ENCODE measurements around the gene MLPH.

Gene MLPH

DNA sequence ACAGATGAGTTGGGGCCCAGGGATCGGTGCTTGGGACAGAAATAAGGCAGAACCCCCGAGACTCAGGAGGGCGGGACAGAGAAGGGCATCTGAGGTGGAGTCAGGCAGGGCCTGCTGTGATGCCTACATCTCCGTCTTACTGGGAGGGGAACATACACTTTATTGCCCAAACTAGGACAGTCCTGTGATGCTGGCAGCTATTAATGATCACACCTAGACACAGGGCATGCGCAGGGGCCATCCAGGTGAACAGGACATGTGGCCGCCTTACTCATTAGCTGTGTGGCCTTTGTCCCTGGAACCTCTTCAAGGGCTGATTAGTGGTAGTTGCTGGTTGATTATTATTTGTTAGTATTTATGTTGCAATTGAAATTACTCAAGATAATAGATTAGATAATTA lies 33.2 kb downstream of the MLPH start:
- DNase-seq (ENCODE audit: low spot score) = no peak

DNA sequence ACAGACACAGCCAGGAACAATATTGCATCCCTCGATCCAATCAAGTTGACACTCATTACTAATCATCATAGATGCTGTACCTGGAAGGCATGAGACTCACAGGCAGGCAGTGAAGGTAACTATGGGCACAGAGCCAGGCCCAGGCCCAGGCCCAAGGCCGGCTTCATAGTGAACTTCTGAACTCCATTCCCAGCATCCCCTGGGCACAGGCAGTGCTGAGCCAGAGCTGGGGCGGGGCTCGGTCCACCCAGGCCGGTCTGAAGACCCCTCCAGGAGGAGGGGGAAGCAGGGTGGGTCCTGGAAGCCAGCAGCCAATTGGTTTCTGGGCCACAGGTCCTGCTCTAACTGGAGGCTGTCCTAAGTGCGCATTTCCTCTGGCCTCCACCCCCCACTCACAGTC lies 37.6 kb downstream of the MLPH start:
- no peak for DNase-seq (ENCODE audit: low spot score)

DNA sequence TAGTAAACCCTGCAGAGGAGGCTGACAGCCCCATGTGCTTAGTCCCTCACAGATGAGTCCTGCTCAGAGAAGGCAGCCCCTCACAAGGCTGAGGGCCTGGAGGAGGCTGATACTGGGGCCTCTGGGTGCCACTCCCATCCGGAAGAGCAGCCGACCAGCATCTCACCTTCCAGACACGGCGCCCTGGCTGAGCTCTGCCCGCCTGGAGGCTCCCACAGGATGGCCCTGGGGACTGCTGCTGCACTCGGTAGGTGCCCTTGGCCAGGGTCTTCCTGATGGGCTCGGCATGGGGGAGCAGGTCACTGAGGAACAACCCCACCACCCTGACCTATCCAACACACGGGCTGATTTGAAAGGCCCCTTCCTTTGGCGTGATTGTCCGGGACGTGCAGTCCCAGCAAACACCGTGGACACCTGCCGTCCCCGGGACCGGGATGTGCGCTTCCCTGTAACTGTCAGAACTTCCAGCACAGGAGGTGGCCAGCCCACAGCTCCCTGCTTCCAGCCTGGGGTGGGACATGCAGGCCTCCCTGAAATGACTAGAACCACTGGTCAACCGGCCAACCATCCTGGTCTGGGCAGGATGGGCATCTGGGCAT lies 38.6 kb downstream of the MLPH start:
- no peak for DNase-seq (ENCODE audit: low spot score)

DNA sequence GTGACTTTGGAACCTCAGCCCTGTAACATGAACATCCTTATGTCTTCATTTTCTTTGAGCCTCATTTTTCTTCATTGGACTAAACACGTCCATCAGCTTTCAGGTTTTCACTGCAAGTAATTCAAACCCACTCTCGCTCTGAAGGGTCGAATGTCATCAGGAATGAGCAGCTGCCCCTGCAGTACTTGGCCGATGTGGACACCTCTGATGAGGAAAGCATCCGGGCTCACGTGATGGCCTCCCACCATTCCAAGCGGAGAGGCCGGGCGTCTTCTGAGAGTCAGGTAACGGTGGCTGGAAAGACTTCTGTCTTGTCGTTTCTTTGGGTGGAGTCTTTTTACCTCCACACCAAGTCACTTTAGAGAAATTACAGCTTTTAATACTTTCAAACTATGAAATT lies 40.2 kb downstream of the MLPH start:
- no peak for DNase-seq (ENCODE audit: low spot score)

DNA sequence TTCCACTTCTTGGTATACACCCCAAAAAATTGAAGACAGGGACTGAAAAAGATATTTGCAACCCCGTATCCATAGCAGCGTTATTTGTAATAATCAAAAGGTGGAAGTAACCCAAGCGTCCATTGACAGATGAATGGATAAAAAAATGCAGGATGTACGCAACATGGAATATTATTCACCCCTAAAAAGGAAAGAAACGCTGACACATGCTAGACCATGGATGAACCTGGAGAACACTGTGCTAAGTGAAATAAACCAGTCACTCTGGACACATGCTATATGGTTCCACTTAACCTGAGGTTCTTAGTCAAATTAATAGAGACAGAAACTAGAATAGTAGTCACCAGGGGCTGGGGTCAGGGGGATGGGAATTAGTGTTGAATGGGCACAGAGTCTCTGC lies 40.7 kb downstream of the MLPH start:
- no peak for DNase-seq (ENCODE audit: low spot score)

DNA sequence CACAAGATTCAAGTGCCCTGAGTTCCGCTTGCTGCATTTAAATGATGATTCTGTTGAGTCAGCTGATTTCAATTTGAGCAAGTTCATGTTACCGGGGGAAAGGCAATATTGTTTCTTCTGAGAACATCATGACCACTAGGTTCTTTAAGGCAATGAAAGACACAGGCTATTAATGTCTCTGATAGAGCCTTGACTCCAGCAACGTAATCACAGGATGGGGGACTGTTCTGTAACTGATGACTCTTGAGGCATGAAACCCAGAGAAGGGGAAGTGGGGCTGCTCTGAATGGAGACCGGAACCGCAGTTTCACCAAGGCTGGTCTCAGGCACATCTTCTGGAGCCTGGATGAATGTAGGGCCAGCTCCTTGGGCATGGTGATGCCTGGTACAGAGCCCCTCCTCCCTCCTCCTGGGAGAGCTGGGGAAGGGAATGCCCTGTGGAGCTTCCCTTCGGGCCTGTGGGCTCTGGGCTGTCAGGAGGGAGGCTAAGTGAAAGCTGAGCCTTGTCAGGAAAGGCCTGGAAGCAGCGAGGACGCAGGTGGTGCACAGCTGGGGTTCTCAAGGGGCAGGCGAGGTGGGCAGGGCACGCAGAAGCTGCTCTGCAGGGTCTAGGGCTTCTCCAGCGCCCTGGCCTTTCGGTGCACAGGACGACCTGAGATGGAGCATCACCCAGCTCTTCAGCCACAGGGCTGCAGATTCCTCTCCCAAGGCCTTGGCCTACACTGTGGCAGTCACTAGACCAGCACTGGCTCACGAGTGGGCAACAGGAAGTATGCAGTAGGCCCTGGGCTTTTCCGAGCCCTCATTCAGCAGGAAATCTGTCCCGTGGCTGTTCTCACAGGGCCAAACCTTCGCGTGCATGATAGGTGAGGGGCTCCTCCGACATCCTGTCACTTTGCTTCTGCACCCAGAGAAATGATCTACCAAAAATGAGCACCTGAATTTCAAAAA lies 42.7 kb downstream of the MLPH start:
- no peak for DNase-seq (ENCODE audit: low spot score)

DNA sequence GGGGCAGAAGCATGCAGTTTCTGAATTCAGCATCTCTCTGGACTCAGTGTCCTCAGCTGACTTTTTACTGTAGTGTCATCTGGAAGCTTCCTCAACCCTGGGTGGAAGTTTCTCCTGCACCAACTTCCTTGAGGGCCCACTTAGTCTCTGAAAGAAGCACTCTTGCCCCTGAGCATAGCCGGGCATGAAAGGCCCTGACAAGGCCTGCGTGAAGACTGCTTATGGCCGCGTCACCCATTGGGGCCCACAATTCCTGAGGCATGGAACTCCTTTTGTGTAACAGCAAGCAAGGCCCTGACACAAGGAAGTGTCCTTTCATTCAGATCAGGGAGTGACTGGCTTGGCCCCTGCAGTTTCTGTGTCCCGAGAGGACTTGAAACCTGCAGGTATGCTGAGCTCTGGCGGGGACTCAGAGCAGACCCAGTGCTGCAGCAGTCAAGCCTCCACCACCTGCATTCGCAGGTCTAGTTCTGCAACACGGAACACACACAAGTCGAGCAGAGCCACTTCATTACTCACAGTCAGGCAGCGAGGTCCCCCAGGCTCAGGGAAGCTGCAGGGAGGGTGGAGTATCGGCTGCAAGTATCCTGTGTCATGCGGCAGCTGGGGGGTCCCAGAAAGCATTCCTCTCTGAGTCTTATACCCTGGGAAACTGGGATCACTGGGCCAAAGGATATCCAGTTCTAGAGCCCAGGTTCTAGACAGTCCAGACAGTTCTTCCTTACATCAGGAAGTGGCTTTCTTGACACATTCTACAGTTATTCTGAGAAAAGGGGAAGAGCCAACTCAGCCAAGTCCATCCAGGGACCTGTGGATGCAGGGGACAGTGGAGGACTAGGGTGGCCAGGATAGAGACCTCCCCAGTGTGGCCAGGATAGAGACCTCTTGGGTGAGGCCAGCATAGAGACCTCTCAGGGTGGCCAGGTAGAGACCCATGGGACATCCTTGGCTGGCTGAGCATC lies 43.7 kb downstream of the MLPH start:
- DNase-seq (ENCODE audit: low spot score) = no peak

DNA sequence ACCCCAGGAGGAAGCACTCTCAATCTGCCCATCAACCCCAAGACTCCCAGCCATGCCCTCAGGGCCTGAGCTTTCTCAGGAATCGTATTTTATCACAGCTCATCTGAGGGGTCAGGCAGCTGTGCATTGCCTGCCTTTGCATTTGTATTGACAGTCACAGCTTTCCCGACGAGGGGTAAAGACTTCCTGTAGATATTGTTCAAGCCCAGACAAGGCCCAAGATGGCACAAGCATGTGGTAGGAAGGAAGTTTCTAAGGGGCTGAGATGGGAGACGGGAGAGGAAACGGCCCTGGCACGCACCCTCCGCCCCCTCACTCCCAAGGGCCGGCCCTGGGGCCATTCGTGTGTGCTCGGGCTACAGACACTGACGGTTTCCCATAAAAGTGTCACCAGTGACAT lies 45.1 kb downstream of the MLPH start:
- no peak for DNase-seq (ENCODE audit: low spot score)

DNA sequence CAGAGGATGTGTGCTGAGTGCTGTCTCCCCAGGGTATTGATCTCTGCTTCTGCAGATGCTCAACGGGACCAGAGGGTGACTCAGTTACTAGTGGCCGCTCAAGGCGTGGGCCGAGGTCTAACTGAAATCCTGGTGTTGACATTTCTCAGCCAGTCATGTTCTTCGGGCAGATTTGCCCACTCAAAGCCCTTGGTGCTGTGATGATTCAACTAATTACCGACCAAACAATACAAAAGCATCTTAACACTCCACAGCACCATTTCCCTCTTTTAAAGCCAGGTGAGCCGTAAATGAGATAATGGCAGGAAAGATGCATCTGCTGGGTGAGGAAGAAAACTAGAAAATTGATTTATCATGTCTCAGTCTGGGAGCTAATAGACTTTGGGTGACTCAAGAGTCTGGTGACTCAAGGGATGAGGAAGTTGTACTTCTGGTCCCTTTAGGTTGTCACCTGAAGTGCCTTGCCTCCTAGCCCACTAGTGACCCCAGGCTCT lies 46.7 kb downstream of the MLPH start:
- no peak for DNase-seq (ENCODE audit: low spot score)

DNA sequence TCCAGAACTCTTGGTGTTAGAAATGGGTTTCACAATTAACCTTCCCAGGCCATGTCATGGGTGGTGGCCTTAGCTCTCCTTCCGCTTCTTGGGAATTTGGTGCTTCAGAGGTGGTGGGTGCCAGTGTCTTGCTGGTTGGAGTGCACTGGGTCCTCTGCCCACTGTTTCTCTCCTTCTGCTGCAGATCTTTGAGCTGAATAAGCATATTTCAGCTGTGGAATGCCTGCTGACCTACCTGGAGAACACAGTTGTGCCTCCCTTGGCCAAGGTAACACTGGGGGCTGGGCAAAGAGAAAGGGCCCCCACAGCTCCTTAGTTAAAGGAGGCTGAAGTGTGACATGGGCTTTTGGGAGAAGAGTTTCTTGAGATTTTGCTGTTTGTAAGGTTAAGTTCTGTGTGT lies 47.3 kb downstream of the MLPH start:
- DNase-seq (ENCODE audit: low spot score) = no peak

DNA sequence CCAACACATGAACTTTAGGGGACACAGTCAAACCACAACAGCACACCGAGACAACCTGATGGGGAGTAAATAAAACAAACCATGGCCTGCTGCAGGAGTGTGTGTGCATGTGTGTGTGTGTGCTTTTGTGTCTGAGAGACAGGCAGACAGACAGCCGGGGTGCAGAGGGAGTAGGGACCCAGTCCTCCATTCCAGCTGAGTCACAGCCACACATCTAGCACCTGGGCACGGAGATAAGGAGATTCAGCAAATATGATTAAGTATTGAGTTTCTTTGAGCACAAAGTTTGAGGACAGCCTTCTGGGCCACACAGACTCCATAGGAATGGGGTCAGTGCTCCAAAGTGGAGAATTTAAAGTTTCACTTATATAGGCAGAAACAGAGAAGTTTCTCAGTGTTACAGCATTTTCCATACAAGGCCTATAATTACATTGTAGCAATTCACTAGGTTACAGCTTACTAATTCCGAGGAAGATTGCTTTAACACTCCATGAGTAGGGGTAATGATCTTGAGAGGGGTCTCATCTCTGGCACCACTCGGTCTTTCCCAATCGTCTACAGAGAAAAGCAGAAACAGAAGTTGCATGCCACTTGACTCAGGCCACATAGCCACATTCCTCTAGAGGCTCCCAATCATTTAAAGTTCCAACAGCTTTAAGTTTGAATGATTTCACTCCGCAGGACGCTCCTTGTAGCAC lies 48.5 kb downstream of the MLPH start:
- no peak for DNase-seq (ENCODE audit: low spot score)

DNA sequence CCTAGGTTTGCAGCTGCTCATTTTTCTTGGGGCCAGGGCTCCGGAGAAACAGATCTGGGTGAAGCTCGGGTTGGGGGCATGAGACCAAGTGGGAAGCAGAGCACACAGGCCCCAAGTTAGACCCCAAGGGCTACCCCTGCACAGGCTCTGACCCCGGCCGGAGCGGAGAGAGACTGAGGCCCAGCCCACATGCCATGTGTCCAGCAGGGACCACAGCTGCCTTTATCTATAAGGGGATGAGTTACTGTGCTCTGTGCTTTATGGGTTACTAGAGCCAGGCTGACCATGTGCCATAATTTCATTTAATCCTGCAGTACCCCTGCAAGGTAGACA lies 49.0 kb downstream of the MLPH start:
- no peak for DNase-seq (ENCODE audit: low spot score)

DNA sequence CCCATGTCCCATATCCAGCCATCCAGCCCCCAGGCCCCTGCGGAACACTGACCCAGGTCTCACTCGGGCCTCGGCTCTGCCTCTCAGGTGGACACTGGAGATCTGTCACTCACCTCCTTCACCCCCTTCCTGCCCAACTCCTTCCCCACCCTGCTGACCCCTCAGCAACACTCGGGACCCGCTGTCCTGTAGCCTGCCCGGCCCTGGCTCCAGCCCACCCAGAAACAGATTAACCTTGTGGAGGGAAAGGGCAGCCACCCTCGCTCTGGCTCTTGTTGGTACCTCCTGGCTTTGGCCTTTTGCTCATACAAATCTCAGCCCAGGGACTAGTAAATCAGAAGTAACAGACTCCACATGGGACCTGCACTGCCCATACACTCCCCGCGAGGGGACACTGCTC lies 49.6 kb downstream of the MLPH start:
- DNase-seq (ENCODE audit: low spot score) = no peak

DNA sequence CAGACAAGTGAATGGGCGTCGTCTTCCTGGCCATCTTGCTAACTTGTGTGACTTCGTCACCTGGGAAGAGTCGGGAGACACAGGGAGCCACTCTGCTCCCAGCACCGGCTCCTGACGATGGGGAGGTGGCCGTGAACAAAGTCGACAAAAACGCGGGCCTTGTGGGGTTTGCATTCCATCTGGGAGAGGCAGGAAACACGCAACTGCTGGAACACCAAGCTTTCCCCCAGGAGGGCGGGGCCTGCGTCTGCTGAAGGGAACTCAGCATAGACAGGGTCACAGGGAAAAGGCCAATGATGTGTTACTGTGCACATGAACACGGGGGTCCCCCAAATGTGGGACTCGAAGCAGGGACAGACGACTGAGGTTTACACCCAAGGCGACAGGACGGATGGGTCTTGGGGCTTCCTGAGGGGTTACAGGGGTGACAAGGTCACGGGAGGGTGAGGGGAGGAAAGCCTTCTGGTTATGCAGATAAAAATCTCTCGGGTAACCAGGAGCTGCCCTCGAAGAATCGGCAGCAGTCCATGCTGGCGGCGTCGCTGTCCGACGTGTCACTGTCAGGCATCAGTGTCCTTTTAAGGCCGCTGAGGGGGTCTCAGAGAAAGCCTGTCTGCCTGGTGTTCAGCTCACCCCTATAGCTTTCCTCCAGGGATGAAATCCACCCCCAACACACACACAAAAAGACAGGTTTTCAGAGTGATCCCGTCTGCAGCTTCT lies 51.1 kb downstream of the MLPH start:
- no peak for DNase-seq (ENCODE audit: low spot score)

DNA sequence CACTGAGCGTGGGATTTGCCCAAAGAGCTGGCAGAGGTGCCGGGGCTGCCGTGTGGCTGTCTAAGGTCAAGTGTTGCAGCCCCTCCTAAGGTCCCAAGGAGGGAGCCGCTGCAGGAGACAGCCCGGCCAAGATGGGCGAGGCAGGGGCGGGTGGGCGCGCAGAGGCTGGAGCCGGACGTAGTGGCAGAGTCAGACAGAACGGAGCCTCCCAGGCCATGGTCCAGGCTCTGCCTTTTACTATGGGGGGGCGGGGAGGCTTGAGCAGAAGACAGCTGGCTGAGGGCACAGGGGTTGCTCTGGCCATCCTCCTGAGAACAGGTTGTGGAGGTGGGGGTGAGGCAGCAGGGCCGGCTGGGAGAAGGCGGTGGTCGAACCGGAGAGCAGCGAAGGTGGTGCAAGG lies 51.9 kb downstream of the MLPH start:
- DNase-seq (ENCODE audit: low spot score) = no peak

DNA sequence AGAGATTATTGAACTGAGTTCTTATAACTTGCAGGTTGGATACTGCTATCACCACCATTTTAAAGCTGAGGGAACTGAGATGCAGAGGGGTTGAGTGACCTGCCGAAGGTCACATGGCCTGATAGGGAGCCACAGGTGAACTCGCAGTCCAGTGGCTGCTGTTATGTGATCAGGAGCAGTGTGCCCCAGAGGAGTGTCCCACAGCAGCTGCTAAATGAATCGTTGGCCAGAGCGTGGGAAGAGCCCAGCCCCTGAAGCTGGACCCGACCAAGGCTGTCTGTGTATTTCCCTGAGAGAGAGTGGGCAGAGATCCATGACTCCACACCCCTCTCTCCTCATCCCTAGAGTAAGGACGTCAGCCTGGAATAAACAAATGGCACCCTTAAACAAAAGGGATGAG lies 52.6 kb downstream of the MLPH start:
- no peak for DNase-seq (ENCODE audit: low spot score)

DNA sequence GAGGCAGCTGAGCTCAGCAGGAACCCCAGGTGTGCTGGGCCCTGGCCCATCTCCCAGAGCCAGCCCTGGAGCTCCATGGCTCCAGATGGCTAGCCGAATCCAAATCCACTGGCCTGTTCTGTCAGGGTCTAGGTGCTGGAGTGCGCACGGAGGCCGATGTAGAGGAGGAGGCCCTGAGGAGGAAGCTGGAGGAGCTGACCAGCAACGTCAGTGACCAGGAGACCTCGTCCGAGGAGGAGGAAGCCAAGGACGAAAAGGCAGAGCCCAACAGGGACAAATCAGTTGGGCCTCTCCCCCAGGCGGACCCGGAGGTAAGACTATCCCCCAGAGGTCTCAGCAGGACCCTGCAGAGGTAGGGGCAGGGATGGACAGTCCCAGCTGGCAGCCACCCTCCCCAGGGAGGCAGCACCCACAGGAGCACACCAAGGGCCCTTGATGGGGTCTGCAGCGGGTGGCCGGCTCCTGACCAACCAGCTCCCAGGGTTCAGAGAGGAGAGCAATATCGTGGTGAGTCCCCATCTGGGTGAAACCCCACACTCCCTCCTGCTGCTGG lies 53.2 kb downstream of the MLPH start:
- DNase-seq (ENCODE audit: low spot score) = no peak

DNA sequence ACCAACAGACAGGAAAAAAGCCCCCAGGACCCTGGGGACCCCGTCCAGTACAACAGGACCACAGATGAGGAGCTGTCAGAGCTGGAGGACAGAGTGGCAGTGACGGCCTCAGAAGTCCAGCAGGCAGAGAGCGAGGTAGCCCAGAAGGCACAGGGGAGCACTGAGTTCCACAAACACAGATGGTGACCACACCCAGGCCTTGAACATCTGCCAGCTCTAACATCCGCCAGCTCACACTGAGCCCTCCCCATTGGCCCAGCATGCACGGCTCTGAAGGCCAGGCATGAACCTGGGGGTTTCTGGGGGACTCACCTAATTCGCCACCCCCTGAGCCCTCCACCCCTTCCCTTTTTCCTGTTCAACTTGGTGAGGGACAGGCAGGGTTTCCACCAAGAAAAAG lies 53.8 kb downstream of the MLPH start:
- DNase-seq (ENCODE audit: low spot score) = no peak

DNA sequence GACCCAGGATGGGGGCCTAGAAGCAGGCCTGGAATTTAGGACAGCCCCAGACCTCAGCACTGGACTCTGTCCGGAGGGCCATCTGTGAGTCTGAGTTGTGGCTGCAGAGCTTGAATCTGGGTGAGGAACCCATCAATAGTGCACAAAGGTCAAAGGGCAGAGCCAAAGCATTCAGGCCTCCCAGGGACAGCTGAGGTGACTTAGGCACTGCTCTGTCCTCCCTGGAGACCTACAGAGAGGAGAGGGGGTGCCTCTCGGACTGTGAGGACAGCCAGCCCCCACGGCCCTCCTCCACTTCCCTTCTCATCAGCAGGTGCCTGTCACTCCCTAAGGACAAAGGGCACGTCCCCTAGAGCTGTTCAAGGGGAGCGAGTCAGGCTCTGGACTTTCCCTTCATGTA lies 54.2 kb downstream of the MLPH start:
- DNase-seq (ENCODE audit: low spot score) = no peak

DNA sequence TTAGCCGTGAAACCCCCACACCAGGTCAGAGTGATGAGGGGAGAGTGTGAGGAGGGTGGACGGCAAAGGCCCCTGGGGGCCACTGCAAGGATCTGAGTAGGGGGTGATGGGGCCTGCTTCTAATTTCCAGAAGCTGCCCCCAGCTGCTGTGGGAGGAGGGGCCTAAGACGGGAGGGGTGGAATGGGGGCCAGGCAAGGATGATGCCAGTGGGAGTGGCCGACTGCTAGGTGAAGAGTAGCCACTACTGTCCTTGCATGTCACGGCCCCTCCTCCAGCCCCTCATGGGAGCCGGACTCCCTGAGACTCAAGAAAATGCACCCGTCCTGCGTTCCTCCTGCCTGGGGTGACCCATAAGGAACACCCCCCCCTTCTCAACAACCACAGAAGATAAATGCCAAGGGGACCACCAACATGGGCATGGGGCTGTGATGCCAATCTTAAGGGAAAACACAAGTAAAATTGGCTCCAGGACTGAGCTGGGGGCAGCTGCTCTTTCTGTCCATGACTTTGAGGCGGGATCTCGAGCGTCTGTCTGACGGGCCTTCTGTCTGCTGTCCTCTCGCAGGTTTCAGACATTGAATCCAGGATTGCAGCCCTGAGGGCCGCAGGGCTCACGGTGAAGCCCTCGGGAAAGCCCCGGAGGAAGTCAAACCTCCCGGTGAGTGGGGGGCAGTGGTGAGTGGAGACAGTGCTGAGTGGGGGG lies 55.1 kb downstream of the MLPH start:
- DNase-seq (ENCODE audit: low spot score) = no peak
